GM13977 (cell line): ENCODE results near the gene GBP6.
"Not testable (repeated sequence)": the region's sequence is repeated elsewhere in the genome, so short reads cannot be mapped to it uniquely, and the experiment has no call there.

Experiments
- DNase-seq: peaks from one replicate; pipeline ENCODE4 v3.0.0; 2012; ENCODE audit warnings: low spot score
- in situ Hi-C: fragments of 300-500 bp; cut with MboI; formaldehyde crosslinking; loops from one replicate; pipeline ENCODE4 v1.12.0; 2022; ENCODE audit warnings: low sequenced_read_pairs, low pct_unique_long_range_greater_than_20kb, mixed read lengths, inconsistent platforms; ENCODE audit not compliant: unreplicated experiment
- TF ChIP-seq, protein P1 (sequence below): IDR thresholded peaks from 2 replicates; pipeline ENCODE4 v1.5.1; 2012; ENCODE audit warnings: mild to moderate bottlenecking, control low read depth; ENCODE audit not compliant: insufficient read depth; ENCODE audit errors: extremely low read depth, missing control alignments

Gene GBP6

DNA sequence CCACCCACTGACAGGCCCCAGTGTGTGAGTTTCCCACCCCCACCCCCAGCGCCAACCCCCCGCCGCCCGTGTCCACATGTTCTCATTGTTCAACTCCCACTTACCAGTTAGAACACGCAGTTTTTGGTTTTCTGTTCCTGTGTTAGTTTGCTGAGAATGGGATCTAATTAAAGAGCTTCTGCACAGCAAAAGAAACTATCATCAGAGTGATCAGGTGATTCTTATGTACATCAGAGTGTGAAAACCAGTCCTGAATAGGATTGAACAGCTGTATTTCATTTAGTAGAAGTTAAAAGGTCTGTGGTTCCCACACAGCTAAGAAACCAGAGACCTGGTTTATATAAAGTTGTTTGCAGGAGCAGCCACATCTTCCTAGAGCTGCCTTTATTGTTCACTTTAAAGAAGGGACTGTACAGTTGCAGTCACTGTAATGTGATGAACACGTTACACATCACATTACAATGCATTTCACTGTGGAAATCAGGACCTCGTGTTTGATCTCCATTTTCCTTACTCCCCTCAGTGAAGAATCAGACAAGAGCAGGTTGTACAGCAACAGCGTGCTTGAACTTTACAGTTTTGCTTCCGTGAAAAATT lies 1.2 kb downstream of the GBP6 start:
- in situ Hi-C loops = loop anchor here (10.0 kb wide), 1 partner anchor 270 kb away; no protein-coding TSS in a partner anchor
- no peak for DNase-seq
- TF ChIP-seq, protein P1, sequence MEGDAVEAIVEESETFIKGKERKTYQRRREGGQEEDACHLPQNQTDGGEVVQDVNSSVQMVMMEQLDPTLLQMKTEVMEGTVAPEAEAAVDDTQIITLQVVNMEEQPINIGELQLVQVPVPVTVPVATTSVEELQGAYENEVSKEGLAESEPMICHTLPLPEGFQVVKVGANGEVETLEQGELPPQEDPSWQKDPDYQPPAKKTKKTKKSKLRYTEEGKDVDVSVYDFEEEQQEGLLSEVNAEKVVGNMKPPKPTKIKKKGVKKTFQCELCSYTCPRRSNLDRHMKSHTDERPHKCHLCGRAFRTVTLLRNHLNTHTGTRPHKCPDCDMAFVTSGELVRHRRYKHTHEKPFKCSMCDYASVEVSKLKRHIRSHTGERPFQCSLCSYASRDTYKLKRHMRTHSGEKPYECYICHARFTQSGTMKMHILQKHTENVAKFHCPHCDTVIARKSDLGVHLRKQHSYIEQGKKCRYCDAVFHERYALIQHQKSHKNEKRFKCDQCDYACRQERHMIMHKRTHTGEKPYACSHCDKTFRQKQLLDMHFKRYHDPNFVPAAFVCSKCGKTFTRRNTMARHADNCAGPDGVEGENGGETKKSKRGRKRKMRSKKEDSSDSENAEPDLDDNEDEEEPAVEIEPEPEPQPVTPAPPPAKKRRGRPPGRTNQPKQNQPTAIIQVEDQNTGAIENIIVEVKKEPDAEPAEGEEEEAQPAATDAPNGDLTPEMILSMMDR = no peak

DNA sequence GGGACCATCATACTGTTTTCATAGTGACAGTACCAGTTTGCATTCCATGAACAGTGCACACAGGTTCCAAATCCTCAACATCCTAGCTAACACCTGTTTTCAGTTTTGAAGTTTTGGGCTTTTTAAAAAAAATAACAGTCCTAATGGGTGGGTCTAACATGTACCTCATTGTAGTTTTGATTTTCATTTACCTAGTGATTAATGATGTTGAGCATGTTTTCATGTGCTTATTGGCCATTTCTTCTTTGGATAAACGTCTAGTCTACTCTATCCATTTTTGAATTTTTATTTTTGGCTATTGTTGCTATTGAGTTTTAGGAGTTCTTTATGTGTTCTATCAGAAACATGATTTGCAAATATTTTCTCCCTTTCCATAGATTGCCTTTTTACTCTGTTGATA lies 3.4 kb downstream of the GBP6 start:
- in situ Hi-C loops = loop anchor here (10.0 kb wide), 1 partner anchor 272 kb away; no protein-coding TSS in a partner anchor
- TF ChIP-seq, protein P1 = no peak
- no peak for DNase-seq

DNA sequence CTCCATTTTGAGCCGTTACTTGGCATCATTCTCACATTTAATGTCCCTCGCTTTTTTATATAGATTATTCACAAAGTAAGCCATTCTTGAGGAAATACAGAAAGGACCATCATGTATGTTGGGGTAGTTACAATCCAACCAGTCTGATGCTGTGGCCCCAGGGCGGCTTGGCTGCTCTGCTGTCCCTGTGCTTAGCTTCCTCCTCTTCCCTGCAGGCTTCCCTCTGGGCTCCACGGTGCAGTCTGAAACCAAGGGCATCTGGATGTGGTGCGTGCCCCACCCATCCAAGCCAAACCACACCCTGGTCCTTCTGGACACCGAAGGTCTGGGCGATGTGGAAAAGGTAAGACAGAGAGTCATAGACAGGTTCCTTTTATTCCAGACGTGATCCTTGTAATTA lies 5.5 kb downstream of the GBP6 start:
- TF ChIP-seq, protein P1 = no peak
- in situ Hi-C loops = loop anchor here (10.0 kb wide), 1 partner anchor 275 kb away; no protein-coding TSS in a partner anchor
- DNase-seq = no peak

DNA sequence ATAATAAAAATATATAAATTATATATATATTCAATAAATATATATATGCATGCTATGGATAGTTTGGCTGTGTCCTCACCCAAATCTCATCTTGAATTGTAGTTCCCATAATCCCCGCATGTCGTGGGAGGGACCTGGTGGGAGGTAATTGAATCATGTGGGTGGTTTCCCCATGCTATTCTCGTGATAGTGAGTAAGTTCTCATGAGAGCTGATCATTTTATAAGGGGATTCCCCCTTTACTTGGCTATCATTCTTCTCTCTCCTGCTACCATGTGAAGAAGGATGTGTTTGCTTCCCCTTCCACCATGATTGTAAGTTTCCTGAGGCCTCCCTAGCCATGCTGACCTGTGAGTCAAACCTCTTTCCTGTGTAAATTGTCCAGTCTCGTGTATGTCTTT lies 10.0 kb downstream of the GBP6 start:
- in situ Hi-C loops = not testable (repeated sequence)

DNA sequence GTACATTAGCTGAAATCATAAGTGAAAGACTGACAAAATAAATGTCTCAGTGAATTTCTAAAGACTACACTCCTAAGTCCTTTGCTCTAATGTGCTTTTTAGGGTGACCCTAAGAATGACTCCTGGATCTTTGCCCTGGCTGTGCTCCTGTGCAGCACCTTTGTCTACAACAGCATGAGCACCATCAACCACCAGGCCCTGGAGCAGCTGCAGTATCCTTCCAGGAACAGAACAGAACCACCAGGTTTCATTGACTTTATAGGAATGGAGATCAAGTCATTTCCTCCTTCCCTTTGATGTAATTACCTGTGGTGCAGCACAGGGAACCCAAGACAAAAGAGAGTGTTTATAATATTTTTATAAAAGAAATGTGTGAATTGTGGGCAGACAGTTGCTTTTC lies 14.1 kb downstream of the GBP6 start:
- DNase-seq = no peak
- TF ChIP-seq, protein P1 = no peak
- in situ Hi-C loops = no loop called here

More for the DNA sequence above, 10.0 kb downstream of the GBP6 start:
- DNase-seq = not testable (repeated sequence)

DNA sequence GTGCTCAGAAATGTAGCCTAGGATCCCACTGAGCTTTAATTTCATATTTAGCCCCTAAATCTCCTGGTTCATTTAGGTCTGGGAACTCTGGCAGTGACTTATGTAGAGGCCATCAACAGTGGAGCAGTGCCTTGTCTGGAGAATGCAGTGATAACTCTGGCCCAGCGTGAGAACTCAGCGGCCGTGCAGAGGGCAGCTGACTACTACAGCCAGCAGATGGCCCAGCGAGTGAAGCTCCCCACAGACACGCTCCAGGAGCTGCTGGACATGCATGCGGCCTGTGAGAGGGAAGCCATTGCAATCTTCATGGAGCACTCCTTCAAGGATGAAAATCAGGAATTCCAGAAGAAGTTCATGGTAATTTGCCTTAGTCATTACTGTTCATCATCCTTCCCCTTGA lies 17.8 kb downstream of the GBP6 start:
- DNase-seq = no peak
- TF ChIP-seq, protein P1 = no peak
- in situ Hi-C loops = no loop called here

DNA sequence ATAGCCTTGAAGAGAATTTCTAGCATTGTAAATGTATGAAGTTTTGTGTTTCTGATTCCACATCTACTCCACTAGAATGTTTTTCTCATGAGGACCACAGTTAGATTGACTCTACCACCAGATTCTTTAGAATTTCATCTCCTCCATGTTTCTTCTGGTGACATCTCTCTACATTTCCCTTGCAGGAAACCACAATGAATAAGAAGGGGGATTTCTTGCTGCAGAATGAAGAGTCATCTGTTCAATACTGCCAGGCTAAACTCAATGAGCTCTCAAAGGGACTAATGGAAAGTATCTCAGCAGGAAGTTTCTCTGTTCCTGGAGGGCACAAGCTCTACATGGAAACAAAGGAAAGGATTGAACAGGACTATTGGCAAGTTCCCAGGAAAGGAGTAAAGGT lies 18.6 kb downstream of the GBP6 start:
- no peak for DNase-seq
- in situ Hi-C loops = no loop called here
- TF ChIP-seq, protein P1 = no peak
